IMR-90 (cell line): ENCODE data around the gene CAB39. TPM values are rescaled to one million over a fixed set of nuclear protein-coding genes. Genes with fewer than 3 reads are reported as not detected.
A peak's percentile ranks its signal among the peaks of the same experiment; 100 is the strongest.

Experiments used
- ATAC-seq: fragments of 200-7000 bp; cut with Tn5 transposase; 2 replicates; pipeline ENCODE4 v1.9.1; 2020; ENCODE audit warnings: low read depth, mild to moderate bottlenecking, moderate library complexity
- BruUV-seq: library from RNA; stranded (reverse); fragments of 400-500 nt; replicated peaks from 2 replicates; lab custom pipeline; 2021; lab: Mats Ljungman, UMichigan
- CTCF ChIA-PET: fragments of 300-600 bp; formaldehyde crosslinking; extraction: SDS; loops from one replicate; lab custom pipeline; 2021; ENCODE audit warnings: antibody characterized with exemption; lab: Yijun Ruan, JAX
- POLR2A ChIA-PET: fragments of 300-600 bp; sonication (Branson Sonifier 250); formaldehyde crosslinking; loops from one replicate; lab custom pipeline; 2022; ENCODE audit warnings: antibody characterized with exemption; ENCODE audit not compliant: unreplicated experiment; lab: Charles Lee
- DNase-seq: peaks from one replicate; pipeline ENCODE4 v3.0.0; 2013
- H2AFZ ChIP-seq: replicated peaks from 2 replicates; pipeline ENCODE3; 2013; ENCODE audit warnings: low read length, mild to moderate bottlenecking; ENCODE audit not compliant: poor library complexity
- H2AK5ac ChIP-seq: 2 replicates; pipeline ENCODE4 v1.6.1; 2013; ENCODE audit warnings: low read depth, low read length, inconsistent platforms
- H2AK9ac ChIP-seq: replicated peaks from 2 replicates; pipeline ENCODE3; 2013; ENCODE audit warnings: mild to moderate bottlenecking, low read depth, low read length, moderate library complexity; ENCODE audit not compliant: poor library complexity
- H2BK120ac ChIP-seq: 2 replicates; pipeline ENCODE4 v1.6.1; 2013; ENCODE audit warnings: low read depth, low read length, inconsistent platforms
- H2BK15ac ChIP-seq: 3 replicates; pipeline ENCODE4 v1.6.1; 2013; ENCODE audit warnings: low read depth, low read length, inconsistent platforms
- H2BK20ac ChIP-seq: 2 replicates; pipeline ENCODE4 v1.6.1; 2013; ENCODE audit warnings: low read depth, mild to moderate bottlenecking, inconsistent platforms, low read length, moderate library complexity
- H2BK5ac ChIP-seq: 2 replicates; pipeline ENCODE4 v1.6.1; 2013; ENCODE audit warnings: mild to moderate bottlenecking, low read depth, low read length, inconsistent platforms; ENCODE audit not compliant: poor library complexity, severe bottlenecking
- H3K14ac ChIP-seq: replicated peaks from 2 replicates; pipeline ENCODE4 v1.6.1; 2013; ENCODE audit warnings: low read depth, low read length, inconsistent platforms
- H3K18ac ChIP-seq: 2 replicates; pipeline ENCODE4 v1.6.1; 2013; ENCODE audit warnings: low read depth, low read length, control low read depth
- H3K23ac ChIP-seq: 2 replicates; pipeline ENCODE4 v1.6.1; 2013; ENCODE audit warnings: low read depth, low read length, inconsistent platforms
- H3K27ac ChIP-seq: 2 replicates; pipeline ENCODE4 v1.5.1; 2013; ENCODE audit warnings: mild to moderate bottlenecking, control low read depth, low read length; ENCODE audit not compliant: insufficient read depth
- H3K27me3 ChIP-seq: 2 replicates; pipeline ENCODE4 v1.6.1; 2013; ENCODE audit warnings: low read length; ENCODE audit not compliant: control insufficient read depth, insufficient read depth
- H3K36me3 ChIP-seq: 2 replicates; pipeline ENCODE4 v1.6.1; 2013; ENCODE audit warnings: low read length, mixed read lengths; ENCODE audit not compliant: control insufficient read depth, insufficient read depth
- H3K4ac ChIP-seq: 2 replicates; pipeline ENCODE4 v1.6.1; 2013; ENCODE audit warnings: low read depth, low read length, inconsistent platforms
- H3K4me1 ChIP-seq: 2 replicates; pipeline ENCODE4 v1.6.1; 2013; ENCODE audit warnings: low read length, mixed read lengths; ENCODE audit not compliant: control insufficient read depth, insufficient read depth
- H3K4me2 ChIP-seq: 2 replicates; pipeline ENCODE4 v1.6.1; 2013; ENCODE audit warnings: low read depth, mild to moderate bottlenecking, control low read depth, low read length, moderate library complexity
- H3K4me3 ChIP-seq: 2 replicates; pipeline ENCODE4 v1.5.1; 2013; ENCODE audit warnings: low read depth, mild to moderate bottlenecking, control low read depth, low read length, moderate library complexity; ENCODE audit not compliant: insufficient read depth
- H3K56ac ChIP-seq: 2 replicates; pipeline ENCODE4 v1.6.1; 2013; ENCODE audit warnings: low read length, inconsistent platforms; ENCODE audit not compliant: insufficient read depth; ENCODE audit errors: extremely low read depth
- H3K79me1 ChIP-seq, 2 experiments: 2 replicates each; pipeline ENCODE4 v1.6.1; 2013; ENCODE audit warnings: low read length in 2 of 2, inconsistent platforms in 1 of 2, low read depth in 1 of 2
- H3K9ac ChIP-seq: 2 replicates; pipeline ENCODE4 v1.6.1; 2013; ENCODE audit warnings: low read depth, low read length, control low read depth
- H3K9me1 ChIP-seq: 2 replicates; pipeline ENCODE4 v1.6.1; 2013; ENCODE audit warnings: low read length, inconsistent platforms; ENCODE audit not compliant: insufficient read depth
- H3K9me3 ChIP-seq: 2 replicates; pipeline ENCODE4 v1.6.1; 2013; ENCODE audit warnings: low read length; ENCODE audit not compliant: control insufficient read depth, insufficient read depth
- H4K20me1 ChIP-seq: 2 replicates; pipeline ENCODE4 v1.6.1; 2013; ENCODE audit warnings: low read length, inconsistent platforms; ENCODE audit not compliant: insufficient read depth
- H4K5ac ChIP-seq: 2 replicates; pipeline ENCODE4 v1.6.1; 2013; ENCODE audit warnings: mild to moderate bottlenecking, low read depth, low read length, control low read depth
- H4K8ac ChIP-seq, 2 experiments: 2 replicates each; pipeline ENCODE4 v1.6.1; 2013; ENCODE audit warnings: low read depth in 2 of 2, low read length in 2 of 2, control low read depth in 1 of 2, inconsistent platforms in 1 of 2
- H4K91ac ChIP-seq: 2 replicates; pipeline ENCODE4 v1.6.1; 2013; ENCODE audit warnings: low read depth, low read length, inconsistent platforms; ENCODE audit not compliant: insufficient read depth
- BHLHE40 ChIP-seq: fragments of 150-350 bp; IDR thresholded peaks from 2 replicates; pipeline ENCODE4 v1.6.1; 2016; ENCODE audit warnings: mild to moderate bottlenecking, low read depth, low read length
- CEBPB ChIP-seq: IDR thresholded peaks from 2 replicates; pipeline ENCODE4 v1.6.1; 2012; ENCODE audit warnings: low read depth, low read length, improper control_type of control experiment
- CTCF ChIP-seq: conservative IDR thresholded peaks from 2 replicates; pipeline ENCODE4 v1.5.1; 2012; ENCODE audit warnings: mild to moderate bottlenecking, low read depth, low read length, improper control_type of control experiment
- FOS ChIP-seq: fragments of 150-350 bp; IDR thresholded peaks from 2 replicates; pipeline ENCODE4 v1.6.1; 2016; ENCODE audit warnings: low read depth, low read length
- MAFK ChIP-seq: IDR thresholded peaks from 2 replicates; pipeline ENCODE4 v1.6.1; 2012; ENCODE audit warnings: low read depth, low read length, improper control_type of control experiment
- RAD21 ChIP-seq: IDR thresholded peaks from 2 replicates; pipeline ENCODE4 v1.6.1; 2012; ENCODE audit warnings: low read length, improper control_type of control experiment
- RCOR1 ChIP-seq: IDR thresholded peaks from 2 replicates; pipeline ENCODE4 v1.6.1; 2012; ENCODE audit warnings: mild to moderate bottlenecking, low read length, improper control_type of control experiment; ENCODE audit not compliant: insufficient replicate concordance
- SMC3 ChIP-seq: fragments of 150-350 bp; IDR thresholded peaks from 2 replicates; pipeline ENCODE4 v1.6.1; 2016; ENCODE audit warnings: low read depth, mild to moderate bottlenecking, antibody characterized with exemption, low read length, moderate library complexity
- USF2 ChIP-seq: fragments of 150-350 bp; IDR thresholded peaks from 2 replicates; pipeline ENCODE4 v1.6.1; 2017; ENCODE audit warnings: mild to moderate bottlenecking, antibody characterized with exemption, low read length, low read depth
- dilution Hi-C: fragments of 300-500 bp; cut with HindIII; formaldehyde crosslinking; loops from one replicate; pipeline ENCODE4 v1.14.3; 2018; ENCODE audit warnings: low sequenced_read_pairs; ENCODE audit not compliant: unreplicated experiment
- in situ Hi-C: fragments of 300-500 bp; cut with MboI; formaldehyde crosslinking; loops from 3 replicates; pipeline ENCODE4 v1.14.3; 2019; ENCODE audit warnings: low sequenced_read_pairs, inconsistent platforms, mixed read lengths
- intact Hi-C: fragments of 100-400 bp; cut with micrococcal nuclease; formaldehyde crosslinking; loops from 2 replicates; pipeline ENCODE4 v1.10.0; 2022
- polyA plus RNA-seq, 3 experiments: library from polyadenylated mRNA; depleted of rRNA; stranded (reverse); fragments of >200 nt; gene quantifications; 2 replicates each; pipeline ENCODE4 v1.2.3, GENCODE V29; 2012; ENCODE audit warnings: low replicate concordance in 1 of 3
- total RNA-seq: library from RNA; depleted of rRNA; stranded (reverse); fragments of >200 nt; gene quantifications from 2 replicates; pipeline ENCODE4 v1.2.3, GENCODE V29; 2012

The CAB39 gene
- total and polyA plus RNA-seq, 2 of the 4 experiments (the other 2 are of a cell fraction), result 38.2 to 71.7 TPM

- dilution Hi-C loops, result no loop called here
Measured at GRCh38 chr2:230700447-230700846, 12.2 kb upstream of the CAB39 start.

More at GRCh38 chr2:230700447-230700846, 12.2 kb upstream of the CAB39 start:
- no peak overlapping the region for H3K18ac ChIP-seq
- H3K14ac ChIP-seq, result no peak overlapping the region
- no peaks in the 10 kb centered on the region for H3K79me1 ChIP-seq
- ATAC-seq, result no peak
- H2BK15ac ChIP-seq, result no peak overlapping the region
- H3K56ac ChIP-seq, result no peak overlapping the region
- H2BK5ac ChIP-seq, result no peak overlapping the region
- no peak overlapping the region for H2AFZ ChIP-seq
- H2AK9ac ChIP-seq, result no peak overlapping the region
- CTCF ChIA-PET, result interaction anchor here (1.1 to 1.7 kb wide), 2 partner anchors 12 to 97 kb away, joined by 3 to 7 read pairs; partner anchors contain the start of gene CAB39
- no peaks in the 10 kb centered on the region for H3K36me3 ChIP-seq
- H3K23ac ChIP-seq, result no peak overlapping the region
- no peaks in the 10 kb centered on the region for H3K9me1 ChIP-seq
- no peak overlapping the region for H3K27ac ChIP-seq
- H3K4me1 ChIP-seq, result no peaks in the 10 kb centered on the region
- no peak overlapping the region for H2BK20ac ChIP-seq
- no peak overlapping the region for H3K4me2 ChIP-seq
- in situ Hi-C loops, result no loop called here
- H4K91ac ChIP-seq, result no peak overlapping the region
- BruUV-seq, result no TSS peak
- no peak overlapping the region for H3K9ac ChIP-seq
- H3K4me3 ChIP-seq, result no peak overlapping the region
- H3K9me3 ChIP-seq, result no peaks in the 10 kb centered on the region
- POLR2A ChIA-PET, result no interaction called here
- no peak overlapping the region for H2AK5ac ChIP-seq
- H4K8ac ChIP-seq, result no peak overlapping the region
- DNase-seq, result no peak
- H3K4ac ChIP-seq, result no peak overlapping the region
- H2BK120ac ChIP-seq, result no peak overlapping the region
- intact Hi-C loops, result no loop called here
- TF ChIP-seq SMC3, result no peak
- TF ChIP-seq RCOR1, result no peak
- TF ChIP-seq MAFK, result 0 out of 2 replicates have a peak, but pooled peaks have one; percentile 37
- no peak for TF ChIP-seq FOS
- TF ChIP-seq RAD21, result no peak
- no peak for TF ChIP-seq BHLHE40
- no peak for TF ChIP-seq CTCF
- 0 out of 2 replicates have a peak, but pooled peaks have one; percentile 26 for TF ChIP-seq CEBPB
- TF ChIP-seq USF2, result no peak
- no peaks in the 10 kb centered on the region for H3K27me3 ChIP-seq
- no peaks in the 10 kb centered on the region for H4K20me1 ChIP-seq
- H4K5ac ChIP-seq, result no peak overlapping the region
